ENCODE results near the gene SULF2. TPM values are rescaled to one million over a fixed set of nuclear protein-coding genes. Genes with fewer than 3 reads are reported as not detected.

SULF2 gene
- total and polyA plus RNA-seq, 2 of the 13 experiments (the other 11 are each of a cell fraction or from before 2014, with no cell fraction given), result 7.2 to 50.9 TPM

GRCh38 chr20:47676219-47676721, 109.0 kb downstream of the SULF2 start (continued):
- no peak for TF ChIP-seq HNF1B (CRISPR knock-in tag; IDR thresholded peaks at IDR 0.05)
- no peak for TF ChIP-seq ZBTB8A (CRISPR knock-in tag; IDR thresholded peaks at IDR 0.05; ENCODE audit: borderline replicate concordance, low read depth)
- TF ChIP-seq, protein P1, sequence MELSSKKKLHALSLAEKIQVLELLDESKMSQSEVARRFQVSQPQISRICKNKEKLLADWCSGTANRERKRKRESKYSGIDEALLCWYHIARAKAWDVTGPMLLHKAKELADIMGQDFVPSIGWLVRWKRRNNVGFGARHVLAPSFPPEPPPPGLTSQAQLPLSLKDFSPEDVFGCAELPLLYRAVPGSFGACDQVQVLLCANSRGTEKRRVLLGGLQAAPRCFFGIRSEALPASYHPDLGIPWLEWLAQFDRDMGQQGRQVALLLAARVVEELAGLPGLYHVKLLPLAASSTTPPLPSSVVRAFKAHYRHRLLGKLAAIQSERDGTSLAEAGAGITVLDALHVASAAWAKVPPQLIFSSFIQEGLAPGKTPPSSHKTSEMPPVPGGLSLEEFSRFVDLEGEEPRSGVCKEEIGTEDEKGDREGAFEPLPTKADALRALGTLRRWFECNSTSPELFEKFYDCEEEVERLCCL (CRISPR knock-in tag; IDR thresholded peaks at IDR 0.05; ENCODE audit: borderline replicate concordance), result no peak
- TF ChIP-seq, protein P2, sequence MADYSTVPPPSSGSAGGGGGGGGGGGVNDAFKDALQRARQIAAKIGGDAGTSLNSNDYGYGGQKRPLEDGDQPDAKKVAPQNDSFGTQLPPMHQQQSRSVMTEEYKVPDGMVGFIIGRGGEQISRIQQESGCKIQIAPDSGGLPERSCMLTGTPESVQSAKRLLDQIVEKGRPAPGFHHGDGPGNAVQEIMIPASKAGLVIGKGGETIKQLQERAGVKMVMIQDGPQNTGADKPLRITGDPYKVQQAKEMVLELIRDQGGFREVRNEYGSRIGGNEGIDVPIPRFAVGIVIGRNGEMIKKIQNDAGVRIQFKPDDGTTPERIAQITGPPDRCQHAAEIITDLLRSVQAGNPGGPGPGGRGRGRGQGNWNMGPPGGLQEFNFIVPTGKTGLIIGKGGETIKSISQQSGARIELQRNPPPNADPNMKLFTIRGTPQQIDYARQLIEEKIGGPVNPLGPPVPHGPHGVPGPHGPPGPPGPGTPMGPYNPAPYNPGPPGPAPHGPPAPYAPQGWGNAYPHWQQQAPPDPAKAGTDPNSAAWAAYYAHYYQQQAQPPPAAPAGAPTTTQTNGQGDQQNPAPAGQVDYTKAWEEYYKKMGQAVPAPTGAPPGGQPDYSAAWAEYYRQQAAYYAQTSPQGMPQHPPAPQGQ (CRISPR knock-in tag; IDR thresholded peaks at IDR 0.05; ENCODE audit: borderline replicate concordance), result no peak
- no peak for TF ChIP-seq MYNN (CRISPR knock-in tag; IDR thresholded peaks at IDR 0.05; ENCODE audit: low read depth)
- TF ChIP-seq CREM (IDR thresholded peaks at IDR 0.05), result no peak
- no peak for TF ChIP-seq CREM (CRISPR knock-in tag; IDR thresholded peaks at IDR 0.05)
- TF ChIP-seq HNF4A (CRISPR knock-in tag; IDR thresholded peaks at IDR 0.05), result peak; percentile 31; the same call in 1 of the 2 replicates
- TF ChIP-seq, protein P3, sequence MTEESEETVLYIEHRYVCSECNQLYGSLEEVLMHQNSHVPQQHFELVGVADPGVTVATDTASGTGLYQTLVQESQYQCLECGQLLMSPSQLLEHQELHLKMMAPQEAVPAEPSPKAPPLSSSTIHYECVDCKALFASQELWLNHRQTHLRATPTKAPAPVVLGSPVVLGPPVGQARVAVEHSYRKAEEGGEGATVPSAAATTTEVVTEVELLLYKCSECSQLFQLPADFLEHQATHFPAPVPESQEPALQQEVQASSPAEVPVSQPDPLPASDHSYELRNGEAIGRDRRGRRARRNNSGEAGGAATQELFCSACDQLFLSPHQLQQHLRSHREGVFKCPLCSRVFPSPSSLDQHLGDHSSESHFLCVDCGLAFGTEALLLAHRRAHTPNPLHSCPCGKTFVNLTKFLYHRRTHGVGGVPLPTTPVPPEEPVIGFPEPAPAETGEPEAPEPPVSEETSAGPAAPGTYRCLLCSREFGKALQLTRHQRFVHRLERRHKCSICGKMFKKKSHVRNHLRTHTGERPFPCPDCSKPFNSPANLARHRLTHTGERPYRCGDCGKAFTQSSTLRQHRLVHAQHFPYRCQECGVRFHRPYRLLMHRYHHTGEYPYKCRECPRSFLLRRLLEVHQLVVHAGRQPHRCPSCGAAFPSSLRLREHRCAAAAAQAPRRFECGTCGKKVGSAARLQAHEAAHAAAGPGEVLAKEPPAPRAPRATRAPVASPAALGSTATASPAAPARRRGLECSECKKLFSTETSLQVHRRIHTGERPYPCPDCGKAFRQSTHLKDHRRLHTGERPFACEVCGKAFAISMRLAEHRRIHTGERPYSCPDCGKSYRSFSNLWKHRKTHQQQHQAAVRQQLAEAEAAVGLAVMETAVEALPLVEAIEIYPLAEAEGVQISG (CRISPR knock-in tag; IDR thresholded peaks at IDR 0.05), result peak; percentile 90
- TF ChIP-seq ZNF569 (CRISPR knock-in tag; IDR thresholded peaks at IDR 0.05; ENCODE audit: borderline replicate concordance), result no peak
- no peak for TF ChIP-seq RFX3 (CRISPR knock-in tag; IDR thresholded peaks at IDR 0.05)
- TF ChIP-seq, protein P4, sequence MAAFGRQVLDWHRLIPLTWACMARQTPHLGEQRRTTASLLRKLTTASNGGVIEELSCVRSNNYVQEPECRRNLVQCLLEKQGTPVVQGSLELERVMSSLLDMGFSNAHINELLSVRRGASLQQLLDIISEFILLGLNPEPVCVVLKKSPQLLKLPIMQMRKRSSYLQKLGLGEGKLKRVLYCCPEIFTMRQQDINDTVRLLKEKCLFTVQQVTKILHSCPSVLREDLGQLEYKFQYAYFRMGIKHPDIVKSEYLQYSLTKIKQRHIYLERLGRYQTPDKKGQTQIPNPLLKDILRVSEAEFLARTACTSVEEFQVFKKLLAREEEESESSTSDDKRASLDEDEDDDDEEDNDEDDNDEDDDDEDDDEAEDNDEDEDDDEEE (CRISPR knock-in tag; IDR thresholded peaks at IDR 0.05), result no peak
- no peak for TF ChIP-seq HMGA1 (CRISPR knock-in tag; conservative IDR thresholded peaks at IDR 0.05)
- no peak for TF ChIP-seq EP300 (IDR thresholded peaks at IDR 0.05; ENCODE audit: low read depth in 2 of 2, low read length in 2 of 2)
- TF ChIP-seq EP300 (CRISPR knock-in tag; IDR thresholded peaks at IDR 0.05; ENCODE audit: borderline replicate concordance), result no peak
- 0 out of 2 replicates have a peak, but pooled peaks have one; percentile 1 for TF ChIP-seq ZNF232 (CRISPR knock-in tag; IDR thresholded peaks at IDR 0.05; ENCODE audit: borderline replicate concordance)
- no peak for TF ChIP-seq KDM6A (CRISPR knock-in tag; IDR thresholded peaks at IDR 0.05; ENCODE audit: low read depth)
- TF ChIP-seq ZNF773 (CRISPR knock-in tag; IDR thresholded peaks at IDR 0.05; ENCODE audit: borderline replicate concordance), result no peak
- no peak for TF ChIP-seq ARID2 (CRISPR knock-in tag; IDR thresholded peaks at IDR 0.05; ENCODE audit: borderline replicate concordance)
- TF ChIP-seq ZNF441 (CRISPR knock-in tag; IDR thresholded peaks at IDR 0.05; ENCODE audit: borderline replicate concordance), result no peak

Data from HepG2 (cell line).